ENCODE results near the gene TAAR9. TPM values are rescaled to one million over a fixed set of nuclear protein-coding genes. Genes with fewer than 3 reads are reported as not detected.

The TAAR9 gene
- polyA plus RNA-seq, 1 of the 3 experiments (the other 2 are of a cell fraction), result not detected

DNA sequence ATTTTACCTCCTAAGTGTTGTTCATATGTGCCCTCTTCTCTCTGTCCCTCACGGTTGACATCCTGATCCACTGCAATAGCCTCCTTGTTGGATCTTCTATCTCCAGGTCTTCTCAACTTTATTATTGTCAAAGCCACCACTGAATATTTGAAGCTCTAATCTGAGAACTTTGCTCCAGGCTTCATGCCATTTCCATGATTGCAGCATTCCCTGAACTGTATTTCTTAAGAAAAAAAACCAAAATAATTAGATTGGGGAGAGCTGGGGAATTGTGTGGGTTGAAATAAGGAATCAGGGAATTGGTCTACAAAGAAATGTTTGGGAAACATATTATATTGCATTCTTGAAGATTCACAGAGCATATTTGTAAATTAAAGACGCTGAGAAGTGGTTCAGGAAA, 22.7 kb upstream of the TAAR9 start:
- H3K4me3 ChIP-seq (ENCODE audit: low read depth in 2 of 2, low read length in 1 of 2), result no peak overlapping the region
- H3K27me3 ChIP-seq (ENCODE audit: insufficient read depth), result peaks cover 38% of the 10 kb centered on the region; the same call in 1 of the 2 replicates
- no peak overlapping the region for H3K4me2 ChIP-seq
- POLR2A ChIA-PET, result no interaction called here
- peaks cover 4 to 8% of the 10 kb centered on the region in 2 experiments; a peak in 3 of 4 replicates for H3K4me1 ChIP-seq (ENCODE audit: control insufficient read depth in 1 of 2, insufficient read depth in 2 of 2, low read depth in 1 of 2, low read length in 1 of 2)
- TF ChIP-seq EP300 (IDR thresholded peaks at IDR 0.05; ENCODE audit: borderline replicate concordance in 1 of 2, low read depth in 1 of 2, low read length in 1 of 2) (no peak), GATA2 (CRISPR knock-in tag; IDR thresholded peaks at IDR 0.05) (no peak), CHD2 (IDR thresholded peaks at IDR 0.05; ENCODE audit: low read length, partially characterized antibody) (no peak), MEF2A (IDR thresholded peaks at IDR 0.05; ENCODE audit: borderline replicate concordance, low read depth) (no peak), JUND (IDR thresholded peaks at IDR 0.05) (no peak), FOXM1 (IDR thresholded peaks at IDR 0.05; ENCODE audit: low read depth) (no peak), NRF1 (IDR thresholded peaks at IDR 0.05; ENCODE audit: low read depth, low read length) (no peak), POLR2AphosphoS5 (IDR thresholded peaks at IDR 0.05; ENCODE audit: low read depth, low read length) (no peak), RXRA (IDR thresholded peaks at IDR 0.05; ENCODE audit: borderline replicate concordance, low read depth) (no peak), FOSL2 (IDR thresholded peaks at IDR 0.05; ENCODE audit: borderline replicate concordance, low read depth) (no peak), YY1 (IDR thresholded peaks at IDR 0.05; ENCODE audit: low read depth) (no peak), RCOR1 (IDR thresholded peaks at IDR 0.05; ENCODE audit: low read length) (no peak)
- TF ChIP-seq, protein P1, sequence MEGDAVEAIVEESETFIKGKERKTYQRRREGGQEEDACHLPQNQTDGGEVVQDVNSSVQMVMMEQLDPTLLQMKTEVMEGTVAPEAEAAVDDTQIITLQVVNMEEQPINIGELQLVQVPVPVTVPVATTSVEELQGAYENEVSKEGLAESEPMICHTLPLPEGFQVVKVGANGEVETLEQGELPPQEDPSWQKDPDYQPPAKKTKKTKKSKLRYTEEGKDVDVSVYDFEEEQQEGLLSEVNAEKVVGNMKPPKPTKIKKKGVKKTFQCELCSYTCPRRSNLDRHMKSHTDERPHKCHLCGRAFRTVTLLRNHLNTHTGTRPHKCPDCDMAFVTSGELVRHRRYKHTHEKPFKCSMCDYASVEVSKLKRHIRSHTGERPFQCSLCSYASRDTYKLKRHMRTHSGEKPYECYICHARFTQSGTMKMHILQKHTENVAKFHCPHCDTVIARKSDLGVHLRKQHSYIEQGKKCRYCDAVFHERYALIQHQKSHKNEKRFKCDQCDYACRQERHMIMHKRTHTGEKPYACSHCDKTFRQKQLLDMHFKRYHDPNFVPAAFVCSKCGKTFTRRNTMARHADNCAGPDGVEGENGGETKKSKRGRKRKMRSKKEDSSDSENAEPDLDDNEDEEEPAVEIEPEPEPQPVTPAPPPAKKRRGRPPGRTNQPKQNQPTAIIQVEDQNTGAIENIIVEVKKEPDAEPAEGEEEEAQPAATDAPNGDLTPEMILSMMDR (IDR thresholded peaks at IDR 0.05), result no peak
- no peaks in the 10 kb centered on the region for H3F3A ChIP-seq (replicated peaks; ENCODE audit: insufficient read depth)
- no peaks in the 10 kb centered on the region for H4K20me1 ChIP-seq (ENCODE audit: insufficient read depth)
- no peak overlapping the region for H3K9ac ChIP-seq
- no peak for DNase-seq
- no peaks in the 10 kb centered on the region for H3K36me3 ChIP-seq (replicated peaks in 1 of 2; ENCODE audit: control insufficient read depth in 1 of 2, insufficient read depth in 2 of 2, low read length in 1 of 2)
- peaks cover 21% of the 10 kb centered on the region for H3K79me2 ChIP-seq (ENCODE audit: insufficient read depth)
- CTCF ChIA-PET, result interaction anchor here (0.6 to 2.0 kb wide), 4 partner anchors 15 to 1229 kb away, joined by 3 to 13 read pairs (median 6); no protein-coding TSS in a partner anchor
- H3K27ac ChIP-seq (ENCODE audit: low read depth in 2 of 2, low read length in 1 of 2), result no peak overlapping the region
- no peaks in the 10 kb centered on the region for H3K9me3 ChIP-seq
- no peak overlapping the region for H2AFZ ChIP-seq (ENCODE audit: low read depth)
- WGBS (ENCODE audit: low lambda C conversion rate), result 7% methylated on average over 2 of the region's 2 CpGs
- H3K9me2 ChIP-seq, result no peaks in the 10 kb centered on the region

DNA sequence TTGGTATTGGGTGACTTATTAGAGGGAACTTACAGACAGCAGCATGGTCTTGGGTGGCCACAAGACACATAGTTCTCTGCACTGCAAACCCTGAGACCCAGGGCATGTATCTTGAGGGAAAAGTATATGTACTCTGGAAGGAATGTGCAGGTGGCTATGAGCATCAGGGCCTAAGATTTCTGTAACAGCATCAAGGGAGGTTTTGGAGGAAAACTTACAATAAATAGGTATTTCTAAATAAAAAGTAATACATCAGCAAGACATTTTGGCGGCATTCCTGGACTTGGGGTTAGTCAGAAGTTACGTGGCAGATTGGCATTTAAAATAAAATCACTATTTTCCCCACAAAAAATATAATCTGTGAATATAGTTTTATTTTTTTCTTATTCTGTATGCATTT, 17.1 kb upstream of the TAAR9 start:
- H3K4me1 ChIP-seq (ENCODE audit: control insufficient read depth in 1 of 2, insufficient read depth in 2 of 2, low read depth in 1 of 2, low read length in 1 of 2), result no peaks in the 10 kb centered on the region
- H3K4me2 ChIP-seq, result no peak overlapping the region
- 1% methylated on average over 2 of the region's 2 CpGs for WGBS (ENCODE audit: low lambda C conversion rate)
- POLR2A ChIA-PET, result no interaction called here
- H3K9me2 ChIP-seq, result no peaks in the 10 kb centered on the region
- H3K79me2 ChIP-seq (ENCODE audit: insufficient read depth), result no peaks in the 10 kb centered on the region
- no peaks in the 10 kb centered on the region for H4K20me1 ChIP-seq (ENCODE audit: insufficient read depth)
- H3K36me3 ChIP-seq (replicated peaks in 1 of 2; ENCODE audit: control insufficient read depth in 1 of 2, insufficient read depth in 2 of 2, low read length in 1 of 2), result no peaks in the 10 kb centered on the region
- no peak overlapping the region for H2AFZ ChIP-seq (ENCODE audit: low read depth)
- no peaks in the 10 kb centered on the region for H3F3A ChIP-seq (replicated peaks; ENCODE audit: insufficient read depth)
- no peak overlapping the region for H3K9ac ChIP-seq
- H3K9me3 ChIP-seq, result no peaks in the 10 kb centered on the region
- H3K27me3 ChIP-seq (ENCODE audit: insufficient read depth), result peaks cover 22% of the 10 kb centered on the region
- H3K27ac ChIP-seq (ENCODE audit: low read depth in 2 of 2, low read length in 1 of 2), result no peak overlapping the region
- no peak for DNase-seq
- H3K4me3 ChIP-seq (ENCODE audit: low read depth in 2 of 2, low read length in 1 of 2), result no peak overlapping the region
- CTCF ChIA-PET, result interaction anchor here (1.2 kb wide), 1 partner anchor 37 kb away, joined by 4 read pairs; no protein-coding TSS in a partner anchor
- TF ChIP-seq JUND (IDR thresholded peaks at IDR 0.05), result no peak
- no peak for TF ChIP-seq TEAD4 (IDR thresholded peaks at IDR 0.05; ENCODE audit: borderline replicate concordance, insufficient read depth)
- no peak for TF ChIP-seq MXI1 (IDR thresholded peaks at IDR 0.05; ENCODE audit: low read depth, low read length)
- no peak for TF ChIP-seq SIN3A (IDR thresholded peaks at IDR 0.05; ENCODE audit: borderline replicate concordance, low read depth, low read length)
- no peak for TF ChIP-seq EZH2phosphoT487 (IDR thresholded peaks at IDR 0.05; ENCODE audit: borderline replicate concordance, low read depth)
- no peak for TF ChIP-seq RAD21 (IDR thresholded peaks at IDR 0.05; ENCODE audit: low read length)
- TF ChIP-seq TAF1 (IDR thresholded peaks at IDR 0.05; ENCODE audit: borderline replicate concordance, low read depth, low read length), result no peak
- TF ChIP-seq GABPA (IDR thresholded peaks at IDR 0.05; ENCODE audit: low read depth), result no peak
- TF ChIP-seq FOXJ3 (CRISPR knock-in tag; IDR thresholded peaks at IDR 0.05), result no peak
- TF ChIP-seq, protein P2, sequence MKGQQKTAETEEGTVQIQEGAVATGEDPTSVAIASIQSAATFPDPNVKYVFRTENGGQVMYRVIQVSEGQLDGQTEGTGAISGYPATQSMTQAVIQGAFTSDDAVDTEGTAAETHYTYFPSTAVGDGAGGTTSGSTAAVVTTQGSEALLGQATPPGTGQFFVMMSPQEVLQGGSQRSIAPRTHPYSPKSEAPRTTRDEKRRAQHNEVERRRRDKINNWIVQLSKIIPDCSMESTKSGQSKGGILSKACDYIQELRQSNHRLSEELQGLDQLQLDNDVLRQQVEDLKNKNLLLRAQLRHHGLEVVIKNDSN (IDR thresholded peaks at IDR 0.05; ENCODE audit: borderline replicate concordance, low read depth), result no peak
- TF ChIP-seq ELF1 (IDR thresholded peaks at IDR 0.05), result no peak
- TF ChIP-seq CHD2 (IDR thresholded peaks at IDR 0.05; ENCODE audit: low read length, partially characterized antibody), result no peak
- TF ChIP-seq, protein P3, sequence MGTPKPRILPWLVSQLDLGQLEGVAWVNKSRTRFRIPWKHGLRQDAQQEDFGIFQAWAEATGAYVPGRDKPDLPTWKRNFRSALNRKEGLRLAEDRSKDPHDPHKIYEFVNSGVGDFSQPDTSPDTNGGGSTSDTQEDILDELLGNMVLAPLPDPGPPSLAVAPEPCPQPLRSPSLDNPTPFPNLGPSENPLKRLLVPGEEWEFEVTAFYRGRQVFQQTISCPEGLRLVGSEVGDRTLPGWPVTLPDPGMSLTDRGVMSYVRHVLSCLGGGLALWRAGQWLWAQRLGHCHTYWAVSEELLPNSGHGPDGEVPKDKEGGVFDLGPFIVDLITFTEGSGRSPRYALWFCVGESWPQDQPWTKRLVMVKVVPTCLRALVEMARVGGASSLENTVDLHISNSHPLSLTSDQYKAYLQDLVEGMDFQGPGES (IDR thresholded peaks at IDR 0.05; ENCODE audit: low read depth, low read length), result no peak
- TF ChIP-seq EP300 (IDR thresholded peaks at IDR 0.05; ENCODE audit: borderline replicate concordance in 1 of 2, low read depth in 1 of 2, low read length in 1 of 2), result no peak
- TF ChIP-seq MEF2A (IDR thresholded peaks at IDR 0.05; ENCODE audit: borderline replicate concordance, low read depth), result no peak
- no peak for TF ChIP-seq SMC3 (IDR thresholded peaks at IDR 0.05; ENCODE audit: low read depth, low read length)

All from SK-N-SH (cell line).